Transverse colon (tissue), 4 donors: ENCODE measurements around the gene TOR1B.

Source experiments
- CTCF ChIP-seq, 5 experiments: fragments of 200-600 bp in 3 of 5; fragments of 450-650 bp in 2 of 5; sonication (generic) in 3 of 5; IDR thresholded peaks; 1 replicate in 2 of 5; 2 replicates in 3 of 5; pipeline ENCODE4 v1.5.1; 2016 to 2017; ENCODE audit warnings: antibody characterized with exemption in 5 of 5, inconsistent platforms in 3 of 5, mild to moderate bottlenecking in 2 of 5, moderate library complexity in 1 of 5
- EP300 ChIP-seq: sonication (generic); formaldehyde crosslinking; IDR thresholded peaks from one replicate; pipeline ENCODE4 v1.6.1; 2017; ENCODE audit warnings: antibody characterized with exemption, low read depth
- POLR2AphosphoS5 ChIP-seq, 3 donors: sonication (generic); formaldehyde crosslinking; IDR thresholded peaks; one replicate each; pipeline ENCODE4 v1.6.1; 2016; ENCODE audit warnings: antibody characterized with exemption in 3 of 3

GRCh38 chr9:129755151-129755550 is 47.8 kb upstream of the TOR1B start:
- TF ChIP-seq EP300 (no peak), CTCF (IDR thresholded peaks at IDR 0.05) (no peak), POLR2AphosphoS5 (IDR thresholded peaks at IDR 0.05) (no peak)
